NOMO-1 treated with dmso at 0.1 percent for 144 hours (cell line): ENCODE measurements around the gene AVPR2.

Experiments
- DNase-seq: peaks from one replicate; lab custom pipeline; 2025; ENCODE audit not compliant: unreplicated experiment; lab: John Stamatoyannopoulos, UW

Gene AVPR2

GRCh38 chrX:153870791-153871360 is 33.6 kb upstream of the AVPR2 start:
- DNase-seq, result no peak

GRCh38 chrX:153871451-153871850 is 33.0 kb upstream of the AVPR2 start:
- no peak for DNase-seq

- no peak for DNase-seq
Measured at GRCh38 chrX:153871946-153872878, 32.3 kb upstream of the AVPR2 start.

- DNase-seq, result no peak
Measured at GRCh38 chrX:153873282-153874084, 31.0 kb upstream of the AVPR2 start.

GRCh38 chrX:153874085-153874365 is 30.4 kb upstream of the AVPR2 start:
- DNase-seq, result no peak

GRCh38 chrX:153874366-153875125 is 29.9 kb upstream of the AVPR2 start:
- no peak for DNase-seq

- DNase-seq, result peak; percentile 26
Measured at GRCh38 chrX:153875391-153876111, 28.9 kb upstream of the AVPR2 start.

- no peak for DNase-seq
Measured at GRCh38 chrX:153876112-153876491, 28.4 kb upstream of the AVPR2 start.

GRCh38 chrX:153877571-153878261 is 26.8 kb upstream of the AVPR2 start:
- no peak for DNase-seq

GRCh38 chrX:153878345-153878744 is 26.1 kb upstream of the AVPR2 start:
- DNase-seq, result no peak

- DNase-seq, result no peak
Measured at GRCh38 chrX:153878969-153879653, 25.4 kb upstream of the AVPR2 start.

GRCh38 chrX:153879741-153880439 is 24.6 kb upstream of the AVPR2 start:
- DNase-seq, result no peak

GRCh38 chrX:153880440-153880815 is 24.0 kb upstream of the AVPR2 start:
- no peak for DNase-seq

GRCh38 chrX:153881281-153881680 is 23.2 kb upstream of the AVPR2 start:
- no peak for DNase-seq

- no peak for DNase-seq
Measured at GRCh38 chrX:153882086-153882498, 22.4 kb upstream of the AVPR2 start.

- no peak for DNase-seq
Measured at GRCh38 chrX:153882557-153882956, 21.9 kb upstream of the AVPR2 start.

GRCh38 chrX:153883163-153883843 is 21.2 kb upstream of the AVPR2 start:
- no peak for DNase-seq

GRCh38 chrX:153884136-153884535 is 20.3 kb upstream of the AVPR2 start:
- DNase-seq, result no peak
